Stimulated activated CD8-positive, alpha-beta memory T cell treated with anti-CD3 and anti-CD28 coated beads, Interleukin-12 subunit alpha, Interleukin-12 subunit beta, amount 100 ng/mL, for 4 hours (primary cell): ENCODE data around the gene HTR3C.
"Not testable (repeated sequence)": the region's sequence is repeated elsewhere in the genome, so short reads cannot be mapped to it uniquely, and the experiment has no call there.

Experiments
- DNase-seq: peaks from one replicate; pipeline ENCODE4 v3.0.0-alpha.2; 2020; ENCODE audit warnings: low read depth

HTR3C gene

GRCh38 chr3:184052767-184053166 lies at the start of gene HTR3C:
Gene HTR3C (plus strand): TSS chr3:184053047. CDS start chr3:184053081, 34 bp downstream.
- no peak for DNase-seq

- no peak for DNase-seq
These were observed 49.5 kb upstream of the HTR3C start for GRCh38 chr3:184003187-184003967.

GRCh38 chr3:184004476-184004875 lies 48.4 kb upstream of the HTR3C start:
- DNase-seq: no peak

GRCh38 chr3:184005941-184006507 lies 46.8 kb upstream of the HTR3C start:
- no peak for DNase-seq

GRCh38 chr3:184007143-184007813 lies 45.6 kb upstream of the HTR3C start:
- not testable (repeated sequence) for DNase-seq

GRCh38 chr3:184008161-184008560 lies 44.7 kb upstream of the HTR3C start:
- DNase-seq: no peak

- no peak for DNase-seq
These were observed 41.5 kb upstream of the HTR3C start for GRCh38 chr3:184011230-184011876.

- no peak for DNase-seq
These were observed 40.6 kb upstream of the HTR3C start for GRCh38 chr3:184011937-184012889.

GRCh38 chr3:184015381-184016019 lies 37.3 kb upstream of the HTR3C start:
- no peak for DNase-seq

GRCh38 chr3:184016169-184016570 lies 36.7 kb upstream of the HTR3C start:
- no peak for DNase-seq

- DNase-seq: peak; percentile 26
These were observed 35.8 kb upstream of the HTR3C start for GRCh38 chr3:184016811-184017671.

GRCh38 chr3:184017672-184018423 lies 35.0 kb upstream of the HTR3C start, which contains the start of gene ABCC5:
Gene ABCC5 (minus strand): TSS chr3:184017884. CDS start chr3:184014392, 3,492 bp downstream.
- DNase-seq: peak; percentile 74

GRCh38 chr3:184018424-184018973 lies 34.3 kb upstream of the HTR3C start:
- DNase-seq: no peak

- DNase-seq: no peak
These were observed 30.5 kb upstream of the HTR3C start for GRCh38 chr3:184022323-184022722.

- not testable (repeated sequence) for DNase-seq
These were observed 27.6 kb upstream of the HTR3C start for GRCh38 chr3:184025256-184025655.

GRCh38 chr3:184028275-184028890 lies 24.5 kb upstream of the HTR3C start:
- not testable (repeated sequence) for DNase-seq

- no peak for DNase-seq
These were observed 23.4 kb upstream of the HTR3C start for GRCh38 chr3:184029443-184029842.

GRCh38 chr3:184030536-184030935 lies 22.3 kb upstream of the HTR3C start:
- DNase-seq: no peak
